Activated T-cell treated with anti-CD3 and anti-CD28 coated beads, Interleukin-2, amount 50 U/mL, for 1 hour (primary cell): ENCODE results near the gene CIDEC.
"Not testable (repeated sequence)": the region's sequence is repeated elsewhere in the genome, so short reads cannot be mapped to it uniquely, and the experiment has no call there.

Source experiments
- DNase-seq: peaks from one replicate; pipeline ENCODE4 v3.0.0-alpha.2; 2020

Gene CIDEC

GRCh38 chr3:9900965-9901415 is 20.9 kb upstream of the CIDEC start:
- not testable (repeated sequence) for DNase-seq

- DNase-seq, result no peak
These were observed 19.3 kb upstream of the CIDEC start for GRCh38 chr3:9899289-9899791.

- no peak for DNase-seq
These were observed 18.6 kb upstream of the CIDEC start for GRCh38 chr3:9898467-9899241.

- DNase-seq, result no peak
These were observed 17.6 kb upstream of the CIDEC start for GRCh38 chr3:9897408-9898372.

GRCh38 chr3:9896755-9897407 is 16.8 kb upstream of the CIDEC start:
- not testable (repeated sequence) for DNase-seq

- DNase-seq, result not testable (repeated sequence)
These were observed 15.7 kb upstream of the CIDEC start for GRCh38 chr3:9895715-9896114.

- no peak for DNase-seq
These were observed 13.7 kb upstream of the CIDEC start for GRCh38 chr3:9893739-9894138.

- no peak for DNase-seq
These were observed 11.1 kb upstream of the CIDEC start for GRCh38 chr3:9891072-9891622.

- peak; percentile 94 for DNase-seq
These were observed 10.4 kb upstream of the CIDEC start, which contains the start of gene JAGN1 for GRCh38 chr3:9890249-9891071. Gene JAGN1, plus strand, starts transcription at chr3:9890610. Its CDS starts 113 bp downstream, at chr3:9890723.

GRCh38 chr3:9889405-9889804 is 9.4 kb upstream of the CIDEC start:
- DNase-seq, result no peak

GRCh38 chr3:9888540-9888939 is 8.5 kb upstream of the CIDEC start:
- DNase-seq, result no peak

GRCh38 chr3:9887480-9887879 is 7.4 kb upstream of the CIDEC start:
- no peak for DNase-seq

GRCh38 chr3:9886328-9886727 is 6.3 kb upstream of the CIDEC start:
- DNase-seq, result no peak

- DNase-seq, result no peak
These were observed 4.6 kb upstream of the CIDEC start for GRCh38 chr3:9884555-9885165.

- no peak for DNase-seq
These were observed 3.9 kb upstream of the CIDEC start for GRCh38 chr3:9883706-9884554.

GRCh38 chr3:9881441-9881840 is 1.4 kb upstream of the CIDEC start:
- no peak for DNase-seq

GRCh38 chr3:9878700-9879099 is 1.4 kb downstream of the CIDEC start:
- DNase-seq, result no peak

- no peak for DNase-seq
These were observed 3.1 kb downstream of the CIDEC start for GRCh38 chr3:9876991-9877390.

GRCh38 chr3:9876255-9876654 is 3.8 kb downstream of the CIDEC start:
- DNase-seq, result not testable (repeated sequence)

- DNase-seq, result no peak
These were observed 4.6 kb downstream of the CIDEC start for GRCh38 chr3:9875448-9875847.
